SK-N-SH (cell line): ENCODE data around the gene MCF2L.

ENCODE experiments used
- GABPA ChIP-seq: IDR thresholded peaks from 2 replicates; pipeline ENCODE4 v1.4.0; 2012; ENCODE audit warnings: low read depth, mild to moderate bottlenecking
- GATA2 ChIP-seq: sonication (generic); formaldehyde crosslinking; IDR thresholded peaks from 2 replicates; pipeline ENCODE4 v1.5.0; 2020; ENCODE audit warnings: mild to moderate bottlenecking, missing genetic modification reagents
- MAX ChIP-seq: IDR thresholded peaks from 2 replicates; pipeline ENCODE4 v1.4.0; 2012; ENCODE audit warnings: low read depth
- TAF1 ChIP-seq: IDR thresholded peaks from 2 replicates; pipeline ENCODE4 v1.6.1; 2012; ENCODE audit warnings: low read depth, mild to moderate bottlenecking, low read length, moderate library complexity, borderline replicate concordance
- TF ChIP-seq, protein P1 (sequence below): fragments of 200-600 bp; sonication (generic); IDR thresholded peaks from 2 replicates; pipeline ENCODE4 v1.6.1; 2017; ENCODE audit warnings: antibody characterized with exemption, mild to moderate bottlenecking, moderate library complexity
- TF ChIP-seq, protein P2 (sequence below): fragments of 150-350 bp; IDR thresholded peaks from 2 replicates; pipeline ENCODE4 v1.6.1; 2017; ENCODE audit warnings: antibody characterized with exemption, low read length, low read depth, borderline replicate concordance
- TF ChIP-seq, protein P3 (sequence below): IDR thresholded peaks from 2 replicates; pipeline ENCODE4 v1.6.1; 2012; ENCODE audit warnings: mild to moderate bottlenecking, low read depth, low read length, moderate library complexity

GRCh38 chr13:113088691-113089020, 119.6 kb downstream of the MCF2L start:
- TF ChIP-seq, protein P1, sequence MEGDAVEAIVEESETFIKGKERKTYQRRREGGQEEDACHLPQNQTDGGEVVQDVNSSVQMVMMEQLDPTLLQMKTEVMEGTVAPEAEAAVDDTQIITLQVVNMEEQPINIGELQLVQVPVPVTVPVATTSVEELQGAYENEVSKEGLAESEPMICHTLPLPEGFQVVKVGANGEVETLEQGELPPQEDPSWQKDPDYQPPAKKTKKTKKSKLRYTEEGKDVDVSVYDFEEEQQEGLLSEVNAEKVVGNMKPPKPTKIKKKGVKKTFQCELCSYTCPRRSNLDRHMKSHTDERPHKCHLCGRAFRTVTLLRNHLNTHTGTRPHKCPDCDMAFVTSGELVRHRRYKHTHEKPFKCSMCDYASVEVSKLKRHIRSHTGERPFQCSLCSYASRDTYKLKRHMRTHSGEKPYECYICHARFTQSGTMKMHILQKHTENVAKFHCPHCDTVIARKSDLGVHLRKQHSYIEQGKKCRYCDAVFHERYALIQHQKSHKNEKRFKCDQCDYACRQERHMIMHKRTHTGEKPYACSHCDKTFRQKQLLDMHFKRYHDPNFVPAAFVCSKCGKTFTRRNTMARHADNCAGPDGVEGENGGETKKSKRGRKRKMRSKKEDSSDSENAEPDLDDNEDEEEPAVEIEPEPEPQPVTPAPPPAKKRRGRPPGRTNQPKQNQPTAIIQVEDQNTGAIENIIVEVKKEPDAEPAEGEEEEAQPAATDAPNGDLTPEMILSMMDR = no peak
- TF ChIP-seq, protein P2, sequence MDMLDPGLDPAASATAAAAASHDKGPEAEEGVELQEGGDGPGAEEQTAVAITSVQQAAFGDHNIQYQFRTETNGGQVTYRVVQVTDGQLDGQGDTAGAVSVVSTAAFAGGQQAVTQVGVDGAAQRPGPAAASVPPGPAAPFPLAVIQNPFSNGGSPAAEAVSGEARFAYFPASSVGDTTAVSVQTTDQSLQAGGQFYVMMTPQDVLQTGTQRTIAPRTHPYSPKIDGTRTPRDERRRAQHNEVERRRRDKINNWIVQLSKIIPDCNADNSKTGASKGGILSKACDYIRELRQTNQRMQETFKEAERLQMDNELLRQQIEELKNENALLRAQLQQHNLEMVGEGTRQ = no peak
- TF ChIP-seq GABPA = no peak
- TF ChIP-seq GATA2 = no peak
- TF ChIP-seq, protein P3, sequence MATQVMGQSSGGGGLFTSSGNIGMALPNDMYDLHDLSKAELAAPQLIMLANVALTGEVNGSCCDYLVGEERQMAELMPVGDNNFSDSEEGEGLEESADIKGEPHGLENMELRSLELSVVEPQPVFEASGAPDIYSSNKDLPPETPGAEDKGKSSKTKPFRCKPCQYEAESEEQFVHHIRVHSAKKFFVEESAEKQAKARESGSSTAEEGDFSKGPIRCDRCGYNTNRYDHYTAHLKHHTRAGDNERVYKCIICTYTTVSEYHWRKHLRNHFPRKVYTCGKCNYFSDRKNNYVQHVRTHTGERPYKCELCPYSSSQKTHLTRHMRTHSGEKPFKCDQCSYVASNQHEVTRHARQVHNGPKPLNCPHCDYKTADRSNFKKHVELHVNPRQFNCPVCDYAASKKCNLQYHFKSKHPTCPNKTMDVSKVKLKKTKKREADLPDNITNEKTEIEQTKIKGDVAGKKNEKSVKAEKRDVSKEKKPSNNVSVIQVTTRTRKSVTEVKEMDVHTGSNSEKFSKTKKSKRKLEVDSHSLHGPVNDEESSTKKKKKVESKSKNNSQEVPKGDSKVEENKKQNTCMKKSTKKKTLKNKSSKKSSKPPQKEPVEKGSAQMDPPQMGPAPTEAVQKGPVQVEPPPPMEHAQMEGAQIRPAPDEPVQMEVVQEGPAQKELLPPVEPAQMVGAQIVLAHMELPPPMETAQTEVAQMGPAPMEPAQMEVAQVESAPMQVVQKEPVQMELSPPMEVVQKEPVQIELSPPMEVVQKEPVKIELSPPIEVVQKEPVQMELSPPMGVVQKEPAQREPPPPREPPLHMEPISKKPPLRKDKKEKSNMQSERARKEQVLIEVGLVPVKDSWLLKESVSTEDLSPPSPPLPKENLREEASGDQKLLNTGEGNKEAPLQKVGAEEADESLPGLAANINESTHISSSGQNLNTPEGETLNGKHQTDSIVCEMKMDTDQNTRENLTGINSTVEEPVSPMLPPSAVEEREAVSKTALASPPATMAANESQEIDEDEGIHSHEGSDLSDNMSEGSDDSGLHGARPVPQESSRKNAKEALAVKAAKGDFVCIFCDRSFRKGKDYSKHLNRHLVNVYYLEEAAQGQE = no peak
- TF ChIP-seq MAX = no peak
- TF ChIP-seq TAF1 = no peak
